Measurements from ENCODE around the gene GDF2.

GDF2 gene

DNA sequence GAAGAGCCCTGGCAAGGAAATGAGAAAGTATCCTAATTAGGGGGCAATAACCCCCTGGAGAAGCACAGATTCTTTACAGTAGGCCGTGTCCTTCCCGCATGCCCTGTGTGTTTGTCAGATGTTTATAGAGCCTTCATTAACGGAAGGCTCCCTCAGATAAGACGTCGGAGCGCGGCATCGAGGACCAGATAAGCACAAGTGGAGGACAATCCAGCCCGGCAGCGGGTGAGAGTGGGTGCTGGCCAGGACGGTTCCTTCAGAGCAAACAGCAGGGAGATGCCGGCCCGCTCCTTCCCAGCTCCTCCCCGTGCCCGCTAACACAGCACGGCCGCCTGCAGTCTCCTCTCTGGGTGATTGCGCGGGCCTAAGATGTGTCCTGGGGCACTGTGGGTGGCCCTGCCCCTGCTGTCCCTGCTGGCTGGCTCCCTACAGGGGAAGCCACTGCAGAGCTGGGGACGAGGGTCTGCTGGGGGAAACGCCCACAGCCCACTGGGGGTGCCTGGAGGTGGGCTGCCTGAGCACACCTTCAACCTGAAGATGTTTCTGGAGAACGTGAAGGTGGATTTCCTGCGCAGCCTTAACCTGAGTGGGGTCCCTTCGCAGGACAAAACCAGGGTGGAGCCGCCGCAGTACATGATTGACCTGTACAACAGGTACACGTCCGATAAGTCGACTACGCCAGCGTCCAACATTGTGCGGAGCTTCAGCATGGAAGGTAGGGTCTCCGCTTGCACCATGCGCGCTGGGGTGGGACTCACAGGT is at the start of gene GDF2:
GDF2 (plus strand) TSS at position 155 of the 762 bp plus-strand sequence; CDS start at position 370, 215 bp downstream.
- DNase-seq (ENCODE audit: low spot score): no peak

- no peak for DNase-seq (ENCODE audit: low spot score)
These were observed 46.2 kb upstream of the GDF2 start for GRCh38 chr10:47276071-47276470.

- DNase-seq (ENCODE audit: low spot score): no peak
These were observed 45.5 kb upstream of the GDF2 start for GRCh38 chr10:47276576-47277351.

DNA sequence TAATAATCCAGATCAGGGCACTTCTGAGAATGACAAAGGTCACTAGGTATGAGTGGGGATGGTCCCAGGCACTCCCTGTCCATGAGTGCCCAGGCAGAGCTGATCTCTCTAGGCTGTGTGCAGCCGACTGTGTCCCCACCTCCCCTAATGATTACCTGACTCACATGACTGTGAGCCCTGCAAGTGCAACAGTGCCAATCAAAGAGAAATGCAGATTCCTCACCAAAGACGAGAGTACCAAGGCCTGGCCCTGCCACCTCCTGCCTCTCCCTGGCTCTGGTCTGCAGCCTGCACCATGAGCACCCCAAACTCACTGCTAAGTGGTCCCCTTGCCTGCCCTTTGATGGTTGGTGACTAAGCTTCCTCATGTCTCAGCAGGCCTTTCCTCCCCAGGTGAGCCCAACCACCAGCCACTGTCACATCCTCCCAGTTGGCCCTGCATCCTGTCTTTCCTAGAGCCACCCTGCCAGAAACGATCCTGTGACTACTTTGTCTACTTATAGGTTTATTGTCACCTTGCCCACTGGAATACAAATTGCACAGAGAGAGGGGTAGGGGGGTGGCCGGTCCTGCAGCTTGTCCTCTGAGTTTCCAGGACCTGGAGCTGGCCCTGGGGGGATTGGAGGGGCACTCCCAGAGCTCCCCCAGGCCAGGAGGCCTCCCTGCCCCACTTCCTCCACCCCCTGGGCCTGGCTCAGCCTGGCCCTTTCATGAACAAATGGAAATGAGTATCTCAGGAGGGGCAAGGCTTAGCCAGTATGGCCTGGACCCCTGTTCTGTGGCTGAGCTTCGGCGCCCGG is 44.7 kb upstream of the GDF2 start:
- DNase-seq (ENCODE audit: low spot score): no peak

DNA sequence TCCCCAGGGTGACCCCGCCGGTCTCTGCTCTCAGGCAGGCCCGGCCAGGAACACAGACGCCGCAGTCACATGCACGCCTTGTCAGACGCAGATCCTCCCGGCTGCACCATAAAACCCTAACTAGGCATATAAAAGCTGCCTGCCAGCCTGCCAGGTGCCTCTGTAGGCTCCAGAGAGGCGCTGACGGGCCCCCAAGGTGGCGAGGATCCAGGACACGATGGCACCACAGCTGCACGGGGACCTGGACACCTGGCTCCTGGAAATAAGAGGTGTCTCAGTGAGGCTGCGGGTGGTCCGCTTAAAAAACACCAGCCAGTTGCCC is 44.1 kb upstream of the GDF2 start:
- DNase-seq (ENCODE audit: low spot score): no peak

- DNase-seq (ENCODE audit: low spot score): no peak
These were observed 43.5 kb upstream of the GDF2 start for GRCh38 chr10:47278720-47279119.

DNA sequence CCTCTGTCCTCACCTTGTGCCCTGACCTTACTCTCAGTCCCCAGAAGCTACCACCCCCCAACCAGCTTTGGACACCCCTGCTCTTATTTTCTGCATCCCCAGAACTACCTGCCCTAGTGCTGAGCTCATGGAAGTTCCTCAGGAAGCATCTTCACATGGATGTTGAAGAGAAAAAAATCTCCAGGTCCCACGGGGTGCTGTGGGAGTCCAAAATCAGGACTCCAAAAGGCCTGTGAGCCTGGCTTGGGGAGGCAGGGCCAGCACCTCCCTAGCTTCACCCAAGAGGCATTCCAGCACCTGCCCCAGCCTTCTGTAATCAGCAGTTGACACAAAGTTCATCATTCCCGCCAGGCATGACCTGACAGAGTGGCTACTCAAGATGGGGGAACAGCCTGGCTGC is 43.0 kb upstream of the GDF2 start:
- DNase-seq (ENCODE audit: low spot score): no peak

- no peak for DNase-seq (ENCODE audit: low spot score)
These were observed 40.1 kb upstream of the GDF2 start for GRCh38 chr10:47282005-47282656.

DNA sequence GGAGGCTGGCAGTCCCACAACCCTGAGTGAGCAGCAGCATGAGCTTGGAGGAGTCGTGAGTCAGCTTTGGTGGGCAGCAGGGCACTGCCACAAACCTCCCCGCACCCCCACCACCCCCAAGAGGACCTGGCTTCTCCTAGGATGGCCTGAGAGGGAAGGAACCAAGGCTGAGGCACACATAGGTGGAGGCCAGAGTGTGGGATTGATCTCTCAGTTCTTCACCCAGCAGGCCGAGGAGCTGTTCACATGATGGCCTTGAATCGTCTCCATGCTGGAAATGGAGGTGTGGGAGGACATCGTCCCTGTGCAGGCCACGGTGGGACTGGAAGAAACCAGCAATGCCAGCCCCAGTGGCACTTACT is 39.6 kb upstream of the GDF2 start:
- DNase-seq (ENCODE audit: low spot score): no peak

GRCh38 chr10:47283101-47283630 is 39.1 kb upstream of the GDF2 start:
- no peak for DNase-seq (ENCODE audit: low spot score)

DNA sequence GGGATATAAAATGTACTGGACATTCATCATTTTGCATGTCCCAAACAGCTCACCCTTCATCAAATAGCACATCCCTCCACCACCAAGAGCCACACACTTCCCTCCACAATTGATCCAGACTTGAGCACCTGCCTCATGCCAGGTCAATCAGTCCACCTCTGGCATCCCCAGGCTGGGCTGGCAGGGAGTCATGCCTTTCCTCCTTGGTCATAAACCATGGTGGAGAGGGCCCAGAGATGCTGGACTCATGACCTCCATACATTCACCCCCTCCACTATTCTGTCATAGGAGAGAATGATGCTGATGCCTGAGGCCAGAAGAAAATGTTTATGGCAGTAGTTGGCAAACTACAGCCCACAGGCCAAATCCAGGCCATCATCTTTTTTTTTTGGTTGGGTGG is 38.4 kb upstream of the GDF2 start:
- no peak for DNase-seq (ENCODE audit: low spot score)

- DNase-seq (ENCODE audit: low spot score): no peak
These were observed 36.7 kb upstream of the GDF2 start for GRCh38 chr10:47285381-47286115.

- DNase-seq (ENCODE audit: low spot score): no peak
These were observed 36.1 kb upstream of the GDF2 start for GRCh38 chr10:47286116-47286505.

- DNase-seq (ENCODE audit: low spot score): no peak
These were observed 35.5 kb upstream of the GDF2 start for GRCh38 chr10:47286591-47287315.

DNA sequence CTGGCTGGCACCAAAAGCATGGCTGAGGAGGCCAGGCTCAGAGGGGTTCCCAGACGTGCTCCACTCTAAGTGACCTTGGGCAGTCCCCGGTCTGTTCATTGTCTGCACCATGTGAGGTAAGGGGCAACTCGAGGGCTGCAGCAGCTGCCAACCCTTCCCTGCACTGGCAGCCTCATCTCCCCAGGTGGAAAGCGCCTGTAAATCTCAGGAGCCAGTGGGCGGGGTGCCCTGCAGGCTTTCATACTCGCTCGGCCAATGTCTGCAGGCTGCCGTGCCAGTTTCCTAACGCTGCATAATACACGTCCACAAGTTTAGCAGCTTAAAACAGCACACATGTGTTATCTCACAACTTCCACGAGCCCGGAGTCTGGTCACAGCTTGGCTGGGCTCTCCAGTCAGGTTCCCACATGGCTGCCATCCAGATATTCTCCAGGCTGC is 34.9 kb upstream of the GDF2 start:
- no peak for DNase-seq (ENCODE audit: low spot score)

GRCh38 chr10:47287805-47288204 is 34.4 kb upstream of the GDF2 start:
- no peak for DNase-seq (ENCODE audit: low spot score)

GRCh38 chr10:47288236-47288635 is 34.0 kb upstream of the GDF2 start:
- DNase-seq (ENCODE audit: low spot score): no peak

- DNase-seq (ENCODE audit: low spot score): no peak
These were observed 33.2 kb upstream of the GDF2 start for GRCh38 chr10:47288916-47289495.

DNA sequence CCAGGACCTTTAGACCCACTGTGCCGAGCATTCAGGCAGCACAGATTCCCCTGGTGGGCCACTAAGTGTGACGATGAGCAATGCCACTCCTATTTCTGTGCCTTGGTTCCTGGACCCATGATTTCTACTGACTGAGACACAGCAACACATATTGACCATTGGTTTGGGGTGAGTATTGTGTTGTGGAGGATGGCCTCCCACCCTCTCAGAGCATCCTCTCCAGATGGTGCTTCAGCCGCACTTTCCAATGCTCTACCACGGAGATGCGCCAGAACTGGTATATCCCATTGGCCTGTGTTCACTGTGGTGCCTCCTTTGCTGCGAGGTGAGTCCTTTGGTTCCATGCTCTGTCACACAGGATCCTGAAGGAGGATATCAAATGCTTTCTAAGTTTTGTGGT is 32.3 kb upstream of the GDF2 start:
- DNase-seq (ENCODE audit: low spot score): no peak

DNA sequence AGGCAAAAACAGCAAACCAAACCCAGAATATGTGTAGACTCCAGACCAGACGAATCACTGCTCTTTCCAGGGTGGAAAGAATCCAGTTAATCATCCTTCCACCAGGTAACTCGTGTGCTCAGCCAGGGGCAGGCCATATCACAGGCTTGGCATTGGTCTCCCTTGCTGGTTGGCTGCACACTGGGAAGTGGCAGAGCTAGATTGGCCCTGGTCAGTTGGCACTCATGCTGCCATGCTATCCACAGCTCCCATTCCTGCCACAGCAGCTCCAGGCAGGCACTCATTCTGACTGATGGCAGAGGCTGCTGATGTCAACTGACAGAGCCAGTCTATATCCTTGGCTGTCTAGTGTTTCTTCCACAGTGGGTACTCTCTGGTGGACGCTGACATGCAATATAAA is 31.9 kb upstream of the GDF2 start:
- DNase-seq (ENCODE audit: low spot score): no peak

Data from ecto neural progenitor cell (in vitro differentiated cells).